ENCODE data around the gene LRRC15. TPM values are rescaled to one million over a fixed set of nuclear protein-coding genes. Genes with fewer than 3 reads are reported as not detected.

Gene LRRC15
- polyA plus RNA-seq, 1 donor: 0.03 TPM

- Histone ChIP-seq H3K4me3 (ENCODE audit: low read length) (no peak overlapping the region), H3K36me3 (ENCODE audit: control insufficient read depth, insufficient read depth, low read length) (no peaks in the 10 kb centered on the region), H3K27ac (ENCODE audit: low read length) (no peak overlapping the region), H3K9me3 (ENCODE audit: control insufficient read depth, low read depth, low read length) (peaks cover 24% of the 10 kb centered on the region), H3K4me1 (ENCODE audit: control insufficient read depth, insufficient read depth, low read length) (peaks cover 14% of the 10 kb centered on the region), H3K27me3 (ENCODE audit: control insufficient read depth, insufficient read depth, low read length) (no peaks in the 10 kb centered on the region)
- no CpG with 5 or more reads among the region's 5 CpGs for WGBS (ENCODE audit: insufficient coverage, low lambda C conversion rate)
- no peak for DNase-seq
Measured at GRCh38 chr3:194327218-194328052, 42.1 kb downstream of the LRRC15 start.

- no CpG with 5 or more reads among the region's 2 CpGs for WGBS (ENCODE audit: insufficient coverage, low lambda C conversion rate)
- no peak for DNase-seq
- Histone ChIP-seq H3K27ac (ENCODE audit: low read length) (no peak overlapping the region), H3K27me3 (ENCODE audit: control insufficient read depth, insufficient read depth, low read length) (no peaks in the 10 kb centered on the region), H3K36me3 (ENCODE audit: control insufficient read depth, insufficient read depth, low read length) (no peaks in the 10 kb centered on the region), H3K4me1 (ENCODE audit: control insufficient read depth, insufficient read depth, low read length) (peaks cover 18% of the 10 kb centered on the region), H3K4me3 (ENCODE audit: low read length) (no peak overlapping the region), H3K9me3 (ENCODE audit: control insufficient read depth, low read depth, low read length) (peaks cover 24% of the 10 kb centered on the region)
Measured at GRCh38 chr3:194326968-194327217, 42.6 kb downstream of the LRRC15 start.

- WGBS (ENCODE audit: insufficient coverage, low lambda C conversion rate): no CpG with 5 or more reads among the region's 15 CpGs
- Histone ChIP-seq H3K27me3 (ENCODE audit: control insufficient read depth, insufficient read depth, low read length) (no peaks in the 10 kb centered on the region), H3K4me1 (ENCODE audit: control insufficient read depth, insufficient read depth, low read length) (peaks cover 23% of the 10 kb centered on the region), H3K4me3 (ENCODE audit: low read length) (no peak overlapping the region), H3K27ac (ENCODE audit: low read length) (no peak overlapping the region), H3K9me3 (ENCODE audit: control insufficient read depth, low read depth, low read length) (peaks cover 24% of the 10 kb centered on the region), H3K36me3 (ENCODE audit: control insufficient read depth, insufficient read depth, low read length) (no peaks in the 10 kb centered on the region)
- DNase-seq: no peak
Measured at GRCh38 chr3:194326192-194326967, 43.2 kb downstream of the LRRC15 start.

GRCh38 chr3:194325424-194326153 lies 44.0 kb downstream of the LRRC15 start:
- Histone ChIP-seq H3K4me1 (ENCODE audit: control insufficient read depth, insufficient read depth, low read length) (peaks cover 30% of the 10 kb centered on the region), H3K27me3 (ENCODE audit: control insufficient read depth, insufficient read depth, low read length) (no peaks in the 10 kb centered on the region), H3K27ac (ENCODE audit: low read length) (no peak overlapping the region), H3K36me3 (ENCODE audit: control insufficient read depth, insufficient read depth, low read length) (no peaks in the 10 kb centered on the region), H3K4me3 (ENCODE audit: low read length) (no peak overlapping the region), H3K9me3 (ENCODE audit: control insufficient read depth, low read depth, low read length) (peaks cover 24% of the 10 kb centered on the region)
- WGBS (ENCODE audit: insufficient coverage, low lambda C conversion rate): no CpG with 5 or more reads among the region's 15 CpGs
- DNase-seq: no peak

- no peaks in the 10 kb centered on the region for H3K36me3 ChIP-seq (ENCODE audit: control insufficient read depth, insufficient read depth, low read length)
- peaks cover 24% of the 10 kb centered on the region for H3K9me3 ChIP-seq (ENCODE audit: control insufficient read depth, low read depth, low read length)
- no peak overlapping the region for H3K4me3 ChIP-seq (ENCODE audit: low read length)
- peaks cover 37% of the 10 kb centered on the region for H3K4me1 ChIP-seq (ENCODE audit: control insufficient read depth, insufficient read depth, low read length)
- H3K27me3 ChIP-seq (ENCODE audit: control insufficient read depth, insufficient read depth, low read length): no peaks in the 10 kb centered on the region
- no CpG with 5 or more reads among the region's 3 CpGs for WGBS (ENCODE audit: insufficient coverage, low lambda C conversion rate)
- no peak overlapping the region for H3K27ac ChIP-seq (ENCODE audit: low read length)
- no peak for DNase-seq
Measured at GRCh38 chr3:194324823-194325327, 44.7 kb downstream of the LRRC15 start.

- DNase-seq: peak; percentile 76 to 87
- H3K4me3 ChIP-seq (ENCODE audit: low read length): peak overlapping the region; percentile 25
Measured at GRCh38 chr3:194323785-194324735, 45.5 kb downstream of the LRRC15 start.

GRCh38 chr3:194322678-194323211 lies 46.8 kb downstream of the LRRC15 start:
- WGBS (ENCODE audit: insufficient coverage, low lambda C conversion rate): no CpG with 5 or more reads among the region's 18 CpGs
- peaks cover 24% of the 10 kb centered on the region for H3K9me3 ChIP-seq (ENCODE audit: control insufficient read depth, low read depth, low read length)
- no peaks in the 10 kb centered on the region for H3K36me3 ChIP-seq (ENCODE audit: control insufficient read depth, insufficient read depth, low read length)
- peak in 1 of 2 donors; percentile 65 for DNase-seq
- no peak overlapping the region for H3K4me3 ChIP-seq (ENCODE audit: low read length)
- no peaks in the 10 kb centered on the region for H3K27me3 ChIP-seq (ENCODE audit: control insufficient read depth, insufficient read depth, low read length)
- H3K4me1 ChIP-seq (ENCODE audit: control insufficient read depth, insufficient read depth, low read length): peaks cover 39% of the 10 kb centered on the region
- H3K27ac ChIP-seq (ENCODE audit: low read length): no peak overlapping the region

More at GRCh38 chr3:194323785-194324735, 45.5 kb downstream of the LRRC15 start:
- peaks cover 24% of the 10 kb centered on the region for H3K9me3 ChIP-seq (ENCODE audit: control insufficient read depth, low read depth, low read length)
- WGBS (ENCODE audit: insufficient coverage, low lambda C conversion rate): 13% methylated on average over 3 of the region's 39 CpGs
- H3K36me3 ChIP-seq (ENCODE audit: control insufficient read depth, insufficient read depth, low read length): no peaks in the 10 kb centered on the region
- peak overlapping the region; percentile 17 for H3K27ac ChIP-seq (ENCODE audit: low read length)
- H3K4me1 ChIP-seq (ENCODE audit: control insufficient read depth, insufficient read depth, low read length): peaks cover 39% of the 10 kb centered on the region
- H3K27me3 ChIP-seq (ENCODE audit: control insufficient read depth, insufficient read depth, low read length): no peaks in the 10 kb centered on the region

- Histone ChIP-seq H3K4me1 (ENCODE audit: control insufficient read depth, insufficient read depth, low read length) (peaks cover 39% of the 10 kb centered on the region), H3K27me3 (ENCODE audit: control insufficient read depth, insufficient read depth, low read length) (no peaks in the 10 kb centered on the region), H3K27ac (ENCODE audit: low read length) (no peak overlapping the region), H3K9me3 (ENCODE audit: control insufficient read depth, low read depth, low read length) (peaks cover 16% of the 10 kb centered on the region), H3K4me3 (ENCODE audit: low read length) (no peak overlapping the region), H3K36me3 (ENCODE audit: control insufficient read depth, insufficient read depth, low read length) (no peaks in the 10 kb centered on the region)
- no CpG with 5 or more reads among the region's 26 CpGs for WGBS (ENCODE audit: insufficient coverage, low lambda C conversion rate)
- no peak for DNase-seq
Measured at GRCh38 chr3:194321693-194322640, 47.6 kb downstream of the LRRC15 start.

All from large intestine (tissue), 3 donors.